ENCODE data around the gene RSL24D1.
"Not testable (repeated sequence)": the region's sequence is repeated elsewhere in the genome, so short reads cannot be mapped to it uniquely, and the experiment has no call there.

The RSL24D1 gene

DNA sequence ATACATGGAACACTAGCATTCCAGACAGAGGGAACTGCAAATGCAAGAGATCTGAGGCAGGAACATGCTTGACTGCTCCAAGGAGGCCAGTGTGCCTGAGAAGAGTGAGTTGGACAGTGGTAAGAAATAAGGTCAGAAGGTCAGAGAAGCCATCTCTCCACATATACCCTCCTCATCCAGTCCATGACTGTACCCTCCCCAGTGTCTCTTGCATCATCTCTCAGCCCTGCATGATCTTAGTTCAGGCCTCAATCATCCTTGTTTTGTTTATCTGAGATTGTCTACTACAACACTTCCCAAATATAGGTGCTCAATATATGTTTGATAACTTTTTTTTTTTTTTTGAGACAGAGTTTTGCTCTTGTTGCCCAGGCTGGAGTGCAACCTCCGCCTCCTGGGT lies 5.5 kb upstream of the RSL24D1 start:
- DNase-seq = no peak

DNA sequence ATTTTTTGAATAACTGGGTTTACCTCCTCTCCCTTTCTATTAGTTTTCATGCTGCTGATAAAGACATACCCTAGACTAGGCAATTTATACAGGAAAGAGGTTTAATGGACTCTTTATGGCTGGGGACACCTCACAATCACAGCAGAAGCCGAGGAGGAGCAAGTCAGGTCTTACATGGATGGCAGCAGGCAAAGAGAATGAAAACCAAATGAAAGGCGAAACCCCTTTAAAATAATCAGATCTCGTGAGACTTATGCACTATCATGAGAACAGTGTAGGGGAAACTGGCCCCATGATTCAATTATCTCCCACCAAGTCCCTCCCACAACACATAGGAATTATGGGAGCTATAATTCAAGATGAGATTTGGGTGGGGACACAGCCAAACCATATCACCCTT lies 2.0 kb upstream of the RSL24D1 start:
- no peak for DNase-seq

- no peak for DNase-seq
These were observed 978 bp upstream of the RSL24D1 start for GRCh38 chr15:55197719-55198118.

GRCh38 chr15:55197362-55197705 lies 593 bp upstream of the RSL24D1 start:
- DNase-seq = no peak

DNA sequence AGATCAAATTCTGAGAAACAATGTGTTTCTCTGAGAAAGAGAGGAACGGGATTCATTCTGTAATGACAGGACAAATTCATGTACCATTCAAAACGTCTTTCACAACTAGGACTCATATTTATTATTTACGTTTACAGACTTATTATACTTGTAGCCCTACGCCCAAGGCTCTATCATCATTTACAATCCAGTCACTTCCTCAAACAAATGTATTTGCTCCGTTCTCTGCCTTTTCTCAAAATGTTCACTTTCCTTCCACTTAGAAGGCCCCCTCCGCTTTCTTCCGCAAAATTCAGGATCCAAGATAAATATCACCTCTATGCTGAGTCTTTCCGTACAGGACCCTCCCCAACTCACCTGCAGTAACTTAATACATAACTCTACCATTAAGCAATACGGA lies 745 bp downstream of the RSL24D1 start:
- DNase-seq = no peak

- no peak for DNase-seq
These were observed 2.5 kb downstream of the RSL24D1 start for GRCh38 chr15:55194256-55194655.

DNA sequence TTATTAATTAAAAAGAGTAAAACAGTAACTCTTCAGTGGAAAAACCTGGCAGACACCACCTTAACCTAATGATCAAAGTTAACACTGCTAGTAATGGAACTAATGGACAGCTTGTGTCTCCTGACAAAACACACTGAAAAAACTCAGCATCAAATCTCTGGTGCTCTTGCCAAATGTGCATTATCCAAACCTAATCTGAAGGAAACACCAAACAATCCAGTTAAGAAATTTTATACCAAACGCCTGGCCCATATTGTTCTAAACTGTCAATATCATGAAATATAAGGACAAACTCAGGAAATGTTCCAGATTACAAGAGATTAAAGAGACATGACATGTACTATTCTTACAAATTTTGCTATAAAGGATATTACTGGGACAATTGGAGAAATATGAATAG lies 10.4 kb downstream of the RSL24D1 start:
- no peak for DNase-seq

DNA sequence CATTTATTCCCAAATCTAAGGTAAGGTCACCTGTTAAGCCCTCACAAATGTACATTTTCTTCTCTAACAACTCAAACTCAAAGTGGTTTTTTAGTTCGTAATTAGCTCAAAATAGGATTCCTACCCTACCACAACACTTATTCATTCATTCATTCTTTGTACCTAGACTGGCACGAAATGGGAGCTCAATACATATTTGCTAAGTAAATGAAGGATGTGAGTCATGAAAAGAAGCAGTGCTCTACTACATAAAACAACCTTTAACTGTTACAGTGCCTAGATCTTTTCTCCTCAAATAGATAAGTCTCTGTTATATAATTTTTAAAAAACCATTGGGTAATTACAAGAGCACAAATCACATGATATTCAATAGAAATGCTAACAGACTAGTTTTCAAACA lies 13.1 kb downstream of the RSL24D1 start:
- no peak for DNase-seq

GRCh38 chr15:55179141-55179540 lies 17.6 kb downstream of the RSL24D1 start:
- DNase-seq = no peak

DNA sequence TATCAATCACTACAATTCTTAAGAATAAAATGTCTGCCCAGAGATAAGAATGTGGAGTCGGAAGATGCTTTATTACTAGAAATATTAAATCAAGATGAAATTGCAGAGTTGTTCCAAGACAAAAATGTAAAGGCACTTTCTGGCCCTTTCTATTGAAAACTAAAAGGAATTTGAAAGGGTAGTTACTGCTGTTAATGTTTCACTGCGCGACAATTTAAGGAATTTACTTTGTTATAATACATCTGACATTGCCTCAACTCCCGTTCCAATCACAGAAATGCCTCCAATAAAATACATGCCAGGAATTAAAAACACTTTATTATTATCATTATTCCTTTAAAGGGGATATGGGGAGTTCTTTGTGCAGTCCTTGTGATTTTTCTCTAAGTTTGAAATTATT lies 26.4 kb downstream of the RSL24D1 start:
- no peak for DNase-seq

- DNase-seq = peak; percentile 20 to 41
These were observed 28.3 kb downstream of the RSL24D1 start for GRCh38 chr15:55168350-55168974.

DNA sequence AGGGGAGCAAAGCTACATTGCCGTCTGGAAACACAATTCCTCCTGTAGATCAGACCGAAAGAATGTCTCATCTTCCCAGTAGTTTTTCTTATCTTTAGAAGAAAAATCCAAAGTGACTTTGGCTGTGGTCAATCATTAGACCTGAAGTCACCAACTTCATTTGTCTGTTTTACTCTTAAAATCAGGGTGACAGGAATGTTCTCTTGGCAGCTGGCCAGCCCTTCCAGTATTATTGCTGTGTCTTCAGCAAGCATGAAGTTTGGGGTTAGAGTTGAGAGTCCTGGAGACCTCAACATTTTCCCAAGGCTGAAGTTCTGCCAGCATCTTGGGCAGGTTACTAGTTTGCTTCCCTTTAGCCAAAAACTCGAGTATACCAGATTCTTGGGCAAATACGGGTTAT lies 32.5 kb downstream of the RSL24D1 start:
- DNase-seq = no peak

DNA sequence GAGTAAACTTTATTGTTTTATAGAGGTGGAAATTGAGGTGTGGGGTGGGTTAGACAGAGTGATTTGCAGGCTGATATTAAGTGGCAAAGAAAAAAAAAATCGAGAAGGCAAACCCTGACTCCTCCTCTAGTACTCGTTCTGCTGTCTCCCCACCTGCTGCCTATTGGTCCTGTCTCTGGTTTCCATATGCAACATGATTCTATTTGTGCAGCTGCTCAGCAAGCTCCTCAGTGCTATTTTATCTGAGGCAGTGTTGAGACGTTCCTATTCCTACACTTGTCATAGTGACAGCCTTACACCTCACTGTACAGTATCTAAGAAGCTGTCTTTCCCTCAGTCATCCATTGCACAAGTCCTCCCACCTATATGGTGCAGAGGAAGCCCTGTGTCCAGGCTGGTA lies 45.1 kb downstream of the RSL24D1 start:
- no peak for DNase-seq

DNA sequence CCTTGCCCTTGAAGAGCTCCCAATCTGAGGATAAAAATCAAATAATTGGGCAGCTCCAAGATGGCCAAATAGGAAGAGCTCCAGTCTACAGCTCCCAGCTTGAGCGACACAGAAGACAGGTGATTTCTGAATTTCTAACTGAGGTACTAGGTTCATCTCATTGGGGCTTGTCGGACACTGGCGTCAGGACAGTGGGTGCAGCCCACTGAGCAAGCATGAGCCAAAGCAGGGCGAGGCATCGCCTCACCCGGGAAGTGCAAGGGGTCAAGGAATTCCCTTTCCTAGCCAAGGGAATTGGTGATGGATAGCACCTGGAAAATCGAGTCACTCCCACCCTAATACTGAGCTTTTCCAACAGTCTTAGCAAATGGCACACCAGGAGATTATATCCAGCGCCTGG lies 53.6 kb downstream of the RSL24D1 start:
- DNase-seq = not testable (repeated sequence)

GRCh38 chr15:55133972-55134371 lies 62.8 kb downstream of the RSL24D1 start:
- DNase-seq = no peak

GRCh38 chr15:55132672-55133071 lies 64.1 kb downstream of the RSL24D1 start:
- DNase-seq = no peak
